WTC11 (cell line): ENCODE measurements around the gene CACNA1D. TPM values are rescaled to one million over a fixed set of nuclear protein-coding genes. Genes with fewer than 3 reads are reported as not detected.

ENCODE experiments used
- ATAC-seq: fragments of 200-7000 bp; cut with Tn5 transposase; 2 replicates; pipeline ENCODE4 v1.10.0; 2021; ENCODE audit warnings: mild to moderate bottlenecking, moderate library complexity
- CTCF ChIA-PET: fragments of 300-600 bp; sonication (Branson Sonifier 250); formaldehyde crosslinking; loops from one replicate; lab custom pipeline; 2021; ENCODE audit warnings: antibody characterized with exemption; lab: Charles Lee
- POLR2A ChIA-PET: fragments of 350-600 bp; sonication (Branson Sonifier 250); formaldehyde crosslinking; loops from one replicate; lab custom pipeline; 2021; ENCODE audit warnings: antibody characterized with exemption; lab: Charles Lee
- DNase-seq: peaks from one replicate; pipeline ENCODE4 v3.0.0; 2021; ENCODE audit warnings: low spot score
- H3K27ac Mint-ChIP-seq: 2 replicates; pipeline ENCODE4 v1.8.0; 2021; ENCODE audit warnings: mixed read lengths
- H3K27me3 Mint-ChIP-seq: 2 replicates; pipeline ENCODE4 v1.8.0; 2021; ENCODE audit warnings: low read depth, mild to moderate bottlenecking, moderate library complexity, mixed read lengths
- H3K36me3 Mint-ChIP-seq: 2 replicates; pipeline ENCODE4 v1.8.0; 2021; ENCODE audit warnings: mixed read lengths
- H3K4me1 Mint-ChIP-seq: 2 replicates; pipeline ENCODE4 v1.8.0; 2022; ENCODE audit warnings: mixed read lengths
- H3K4me3 Mint-ChIP-seq: 2 replicates; pipeline ENCODE4 v1.8.0; 2021; ENCODE audit warnings: mild to moderate bottlenecking, moderate library complexity, mixed read lengths
- H3K9me3 Mint-ChIP-seq: 2 replicates; pipeline ENCODE4 v1.8.0; 2021; ENCODE audit warnings: mixed read lengths
- CREM ChIP-seq: sonication (generic); formaldehyde crosslinking; IDR thresholded peaks from 2 replicates; pipeline ENCODE4 v1.8.1; 2022; ENCODE audit warnings: mild to moderate bottlenecking, missing genetic modification reagents, moderate library complexity
- ETV6 ChIP-seq: sonication (generic); formaldehyde crosslinking; IDR thresholded peaks from 2 replicates; pipeline ENCODE4 v1.8.1; 2022; ENCODE audit warnings: mild to moderate bottlenecking, missing genetic modification reagents
- FOXP1 ChIP-seq: sonication (generic); formaldehyde crosslinking; IDR thresholded peaks from 2 replicates; pipeline ENCODE4 v1.8.0; 2022; ENCODE audit warnings: missing genetic modification reagents, mild to moderate bottlenecking, moderate library complexity, borderline replicate concordance
- GRHL2 ChIP-seq: fragments of 250-450 bp; sonication (Bioruptor Pico); IDR thresholded peaks from 2 replicates; pipeline ENCODE4 v1.8.0; 2022; ENCODE audit warnings: mild to moderate bottlenecking, moderate library complexity; ENCODE audit not compliant: insufficient replicate concordance, severe bottlenecking
- HMGA2 ChIP-seq: fragments of 250-450 bp; sonication (Bioruptor Pico); IDR thresholded peaks from 2 replicates; pipeline ENCODE4 v1.4.0; 2021; ENCODE audit warnings: mild to moderate bottlenecking, moderate library complexity
- JUN ChIP-seq: sonication (generic); formaldehyde crosslinking; IDR thresholded peaks from 2 replicates; pipeline ENCODE4 v1.8.0; 2023; ENCODE audit warnings: mild to moderate bottlenecking, missing genetic modification reagents
- NR1H2 ChIP-seq: sonication (generic); formaldehyde crosslinking; IDR thresholded peaks from 2 replicates; pipeline ENCODE4 v1.9.0; 2021; ENCODE audit warnings: mild to moderate bottlenecking, moderate library complexity, missing genetic modification reagents
- OVOL2 ChIP-seq: fragments of 250-450 bp; sonication (Bioruptor Pico); IDR thresholded peaks from 2 replicates; pipeline ENCODE4 v1.9.0; 2021; ENCODE audit warnings: mild to moderate bottlenecking, borderline replicate concordance
- PRRX2 ChIP-seq: fragments of 250-450 bp; sonication (Bioruptor Pico); IDR thresholded peaks from 2 replicates; pipeline ENCODE4 v1.8.0; 2021; ENCODE audit warnings: mild to moderate bottlenecking
- TEAD1 ChIP-seq: sonication (generic); formaldehyde crosslinking; IDR thresholded peaks from 2 replicates; pipeline ENCODE4 v1.8.0; 2022; ENCODE audit warnings: mild to moderate bottlenecking, missing genetic modification reagents
- ZNF232 ChIP-seq: sonication (generic); formaldehyde crosslinking; IDR thresholded peaks from 2 replicates; pipeline ENCODE4 v1.8.0; 2022; ENCODE audit warnings: mild to moderate bottlenecking, missing genetic modification reagents
- ZNF423 ChIP-seq: fragments of 250-450 bp; sonication (Bioruptor Pico); IDR thresholded peaks from 2 replicates; pipeline ENCODE4 v2.1.2; 2022; ENCODE audit warnings: mild to moderate bottlenecking, moderate library complexity
- total RNA-seq: library from RNA; stranded (reverse); gene quantifications from 3 replicates; pipeline ENCODE4 v1.2.3, GENCODE V29; 2021
- TF ChIP-seq, protein P1 (sequence below): sonication (generic); formaldehyde crosslinking; IDR thresholded peaks from 2 replicates; pipeline ENCODE4 v1.8.1; 2023; ENCODE audit warnings: mild to moderate bottlenecking, missing genetic modification reagents, moderate library complexity
- TF ChIP-seq, protein P2 (sequence below): sonication (generic); formaldehyde crosslinking; IDR thresholded peaks from 2 replicates; pipeline ENCODE4 v1.8.1; 2023; ENCODE audit warnings: mild to moderate bottlenecking, missing genetic modification reagents
- TF ChIP-seq, protein P3 (sequence below): sonication (generic); formaldehyde crosslinking; IDR thresholded peaks from 2 replicates; pipeline ENCODE4 v1.8.1; 2023; ENCODE audit warnings: mild to moderate bottlenecking, missing genetic modification reagents, moderate library complexity
- TF ChIP-seq, protein P4 (sequence below): sonication (generic); formaldehyde crosslinking; IDR thresholded peaks from 2 replicates; pipeline ENCODE4 v1.8.0; 2022; ENCODE audit warnings: mild to moderate bottlenecking, missing genetic modification reagents
- TF ChIP-seq, protein P5 (sequence below): sonication (generic); formaldehyde crosslinking; IDR thresholded peaks from 2 replicates; pipeline ENCODE4 v1.8.1; 2023; ENCODE audit warnings: mild to moderate bottlenecking, moderate library complexity, missing genetic modification reagents
- TF ChIP-seq, protein P6 (sequence below): sonication (generic); formaldehyde crosslinking; IDR thresholded peaks from 2 replicates; pipeline ENCODE4 v1.8.1; 2022; ENCODE audit warnings: mild to moderate bottlenecking, moderate library complexity, missing genetic modification reagents
- TF ChIP-seq, protein P7 (sequence below): sonication (generic); formaldehyde crosslinking; IDR thresholded peaks from 2 replicates; pipeline ENCODE4 v1.8.1; 2022; ENCODE audit warnings: low read depth, missing genetic modification reagents, borderline replicate concordance

Gene CACNA1D
- total RNA-seq, 1 experiment from 2014 or later = 2.3 TPM

DNA sequence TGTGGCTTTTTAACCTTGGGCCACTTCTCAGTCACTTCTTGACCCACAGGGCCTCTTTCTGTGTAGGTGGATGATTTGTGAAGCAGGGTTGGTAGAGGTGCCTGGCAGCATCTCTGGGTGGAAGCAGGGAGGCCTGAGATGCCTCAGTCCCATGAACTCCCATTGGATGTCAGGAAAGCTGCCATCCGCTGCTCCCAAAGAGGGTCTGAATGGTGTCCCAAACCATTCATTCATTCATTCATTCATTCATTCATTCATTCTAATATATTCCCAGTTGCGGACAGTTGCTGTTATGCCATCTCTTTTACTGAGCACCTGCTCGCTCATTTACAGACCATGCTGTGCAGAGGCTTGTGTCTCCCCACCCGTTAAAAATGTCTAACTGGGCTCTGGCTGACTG, 253.1 kb downstream of the CACNA1D start:
- Mint-ChIP-seq H3K27ac (no peak overlapping the region), H3K27me3 (peaks cover 8% of the 10 kb centered on the region)
- CTCF ChIA-PET = interaction anchor here (1.0 kb wide), 1 partner anchor 75 kb away, joined by 3 read pairs; no protein-coding TSS in a partner anchor

DNA sequence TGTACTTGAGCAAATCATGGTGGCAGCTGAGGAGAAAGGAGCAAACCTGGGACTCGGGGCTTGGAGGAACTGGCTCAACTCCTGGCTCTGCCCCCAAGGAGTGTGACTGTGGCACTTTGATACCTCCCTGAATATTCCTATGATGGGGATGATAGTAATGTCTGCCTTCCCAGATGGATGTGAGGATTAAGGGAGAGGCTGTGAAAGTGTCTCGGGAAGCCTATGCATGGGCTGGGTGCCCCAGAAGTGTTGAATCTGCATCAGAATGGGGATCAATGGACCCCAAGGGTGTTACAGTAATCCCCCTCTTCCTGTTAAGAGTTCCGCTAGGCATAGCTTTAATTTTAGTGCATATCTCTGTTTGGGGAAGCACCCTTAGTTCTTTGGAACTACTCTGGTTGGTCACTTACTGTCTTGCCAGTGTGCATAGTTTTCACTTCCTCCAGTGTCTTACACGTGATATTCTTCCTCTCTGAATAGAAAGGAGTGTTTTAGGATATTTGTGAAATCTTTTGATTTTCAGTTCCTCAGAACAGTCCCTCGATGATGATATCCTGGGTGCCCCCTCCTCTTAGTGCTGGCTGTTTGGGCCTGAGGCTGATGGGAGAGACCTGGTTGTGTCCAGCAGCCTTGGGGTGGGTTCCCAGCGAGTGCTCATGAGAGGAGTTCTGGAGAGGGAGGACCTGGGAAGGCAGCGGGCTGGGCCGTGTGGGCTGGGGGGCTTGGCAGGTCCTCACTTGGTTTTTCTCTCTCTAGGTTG, 254.3 kb downstream of the CACNA1D start:
- TF ChIP-seq ETV6 (CRISPR knock-in tag) (peak; percentile 71; the same call in 1 of the 2 replicates), CREM (0 out of 2 replicates have a peak, but pooled peaks have one; percentile 21), ZNF232 (no peak), ZNF423 (CRISPR knock-in tag) (peak; percentile 72), JUN (CRISPR knock-in tag) (no peak)
- TF ChIP-seq, protein P1, sequence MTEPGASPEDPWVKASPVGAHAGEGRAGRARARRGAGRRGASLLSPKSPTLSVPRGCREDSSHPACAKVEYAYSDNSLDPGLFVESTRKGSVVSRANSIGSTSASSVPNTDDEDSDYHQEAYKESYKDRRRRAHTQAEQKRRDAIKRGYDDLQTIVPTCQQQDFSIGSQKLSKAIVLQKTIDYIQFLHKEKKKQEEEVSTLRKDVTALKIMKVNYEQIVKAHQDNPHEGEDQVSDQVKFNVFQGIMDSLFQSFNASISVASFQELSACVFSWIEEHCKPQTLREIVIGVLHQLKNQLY (CRISPR knock-in tag) = no peak
- TF ChIP-seq, protein P2, sequence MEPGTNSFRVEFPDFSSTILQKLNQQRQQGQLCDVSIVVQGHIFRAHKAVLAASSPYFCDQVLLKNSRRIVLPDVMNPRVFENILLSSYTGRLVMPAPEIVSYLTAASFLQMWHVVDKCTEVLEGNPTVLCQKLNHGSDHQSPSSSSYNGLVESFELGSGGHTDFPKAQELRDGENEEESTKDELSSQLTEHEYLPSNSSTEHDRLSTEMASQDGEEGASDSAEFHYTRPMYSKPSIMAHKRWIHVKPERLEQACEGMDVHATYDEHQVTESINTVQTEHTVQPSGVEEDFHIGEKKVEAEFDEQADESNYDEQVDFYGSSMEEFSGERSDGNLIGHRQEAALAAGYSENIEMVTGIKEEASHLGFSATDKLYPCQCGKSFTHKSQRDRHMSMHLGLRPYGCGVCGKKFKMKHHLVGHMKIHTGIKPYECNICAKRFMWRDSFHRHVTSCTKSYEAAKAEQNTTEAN = peak; percentile 30; the same call in 1 of the 2 replicates
- TF ChIP-seq, all 79 proteins: peak for 4
- H3K27ac Mint-ChIP-seq = peak overlapping the region; percentile 45; the same call in 1 of the 2 replicates
- ATAC-seq = peak; percentile 78
- no peaks in the 10 kb centered on the region for H3K9me3 Mint-ChIP-seq
- peaks cover 48% of the 10 kb centered on the region for H3K4me1 Mint-ChIP-seq
- peaks cover 8% of the 10 kb centered on the region for H3K27me3 Mint-ChIP-seq
- CTCF ChIA-PET = interaction anchor here (0.6 to 1.0 kb wide), 3 partner anchors 15 to 74 kb away, joined by 3 read pairs; no protein-coding TSS in a partner anchor
- no peak for DNase-seq
- peak overlapping the region; percentile 6; the same call in 1 of the 2 replicates for H3K4me3 Mint-ChIP-seq
- H3K36me3 Mint-ChIP-seq = no peaks in the 10 kb centered on the region
- POLR2A ChIA-PET = interaction anchor here (0.8 kb wide), 1 partner anchor 103 kb away, joined by 3 read pairs; no protein-coding TSS in a partner anchor

More for the DNA sequence above, 253.1 kb downstream of the CACNA1D start:
- POLR2A ChIA-PET = no interaction called here
- no peak overlapping the region for H3K4me3 Mint-ChIP-seq
- TF ChIP-seq NR1H2 (no peak), HMGA2 (CRISPR knock-in tag) (no peak), OVOL2 (no peak), GRHL2 (CRISPR knock-in tag) (no peak), FOXP1 (CRISPR knock-in tag) (no peak), TEAD1 (no peak)
- TF ChIP-seq, protein P3, sequence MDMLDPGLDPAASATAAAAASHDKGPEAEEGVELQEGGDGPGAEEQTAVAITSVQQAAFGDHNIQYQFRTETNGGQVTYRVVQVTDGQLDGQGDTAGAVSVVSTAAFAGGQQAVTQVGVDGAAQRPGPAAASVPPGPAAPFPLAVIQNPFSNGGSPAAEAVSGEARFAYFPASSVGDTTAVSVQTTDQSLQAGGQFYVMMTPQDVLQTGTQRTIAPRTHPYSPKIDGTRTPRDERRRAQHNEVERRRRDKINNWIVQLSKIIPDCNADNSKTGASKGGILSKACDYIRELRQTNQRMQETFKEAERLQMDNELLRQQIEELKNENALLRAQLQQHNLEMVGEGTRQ (CRISPR knock-in tag) = no peak
- TF ChIP-seq, protein P4, sequence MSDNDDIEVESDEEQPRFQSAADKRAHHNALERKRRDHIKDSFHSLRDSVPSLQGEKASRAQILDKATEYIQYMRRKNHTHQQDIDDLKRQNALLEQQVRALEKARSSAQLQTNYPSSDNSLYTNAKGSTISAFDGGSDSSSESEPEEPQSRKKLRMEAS (CRISPR knock-in tag) = no peak
- TF ChIP-seq, protein P1 (CRISPR knock-in tag) = no peak
- peaks cover 41% of the 10 kb centered on the region for H3K4me1 Mint-ChIP-seq
- ATAC-seq (no peak), DNase-seq (no peak)
- H3K9me3 Mint-ChIP-seq = no peaks in the 10 kb centered on the region
- H3K36me3 Mint-ChIP-seq = no peaks in the 10 kb centered on the region

DNA sequence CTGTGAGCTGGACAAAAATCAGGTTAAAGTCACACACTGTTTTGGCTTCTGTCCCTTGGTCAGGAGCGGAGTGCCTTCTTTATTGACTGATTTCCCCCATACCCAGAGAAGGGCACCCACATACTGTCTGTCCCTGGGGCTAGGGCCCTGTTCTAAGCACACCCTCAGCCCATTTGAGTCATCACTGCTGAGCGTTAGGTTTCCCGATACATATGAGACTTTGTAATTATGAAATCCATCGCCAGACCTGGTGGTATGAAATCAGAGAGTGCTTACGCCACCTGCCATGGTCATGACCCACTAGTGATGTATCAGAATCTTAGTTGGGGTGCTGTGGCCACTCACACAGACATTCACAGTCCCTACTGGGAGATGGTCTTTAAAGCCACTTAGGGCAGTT, 255.0 kb downstream of the CACNA1D start:
- CTCF ChIA-PET = no interaction called here
- no peaks in the 10 kb centered on the region for H3K36me3 Mint-ChIP-seq
- no peak overlapping the region for H3K27ac Mint-ChIP-seq
- TF ChIP-seq, protein P5, sequence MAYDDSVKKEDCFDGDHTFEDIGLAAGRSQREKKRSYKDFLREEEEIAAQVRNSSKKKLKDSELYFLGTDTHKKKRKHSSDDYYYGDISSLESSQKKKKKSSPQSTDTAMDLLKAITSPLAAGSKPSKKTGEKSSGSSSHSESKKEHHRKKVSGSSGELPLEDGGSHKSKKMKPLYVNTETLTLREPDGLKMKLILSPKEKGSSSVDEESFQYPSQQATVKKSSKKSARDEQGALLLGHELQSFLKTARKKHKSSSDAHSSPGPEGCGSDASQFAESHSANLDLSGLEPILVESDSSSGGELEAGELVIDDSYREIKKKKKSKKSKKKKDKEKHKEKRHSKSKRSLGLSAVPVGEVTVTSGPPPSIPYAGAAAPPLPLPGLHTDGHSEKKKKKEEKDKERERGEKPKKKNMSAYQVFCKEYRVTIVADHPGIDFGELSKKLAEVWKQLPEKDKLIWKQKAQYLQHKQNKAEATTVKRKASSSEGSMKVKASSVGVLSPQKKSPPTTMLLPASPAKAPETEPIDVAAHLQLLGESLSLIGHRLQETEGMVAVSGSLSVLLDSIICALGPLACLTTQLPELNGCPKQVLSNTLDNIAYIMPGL = no peak
- TF ChIP-seq GRHL2 (CRISPR knock-in tag) (no peak), CREM (no peak), TEAD1 (no peak), PRRX2 (CRISPR knock-in tag) (no peak), FOXP1 (CRISPR knock-in tag) (no peak)
- TF ChIP-seq, protein P6, sequence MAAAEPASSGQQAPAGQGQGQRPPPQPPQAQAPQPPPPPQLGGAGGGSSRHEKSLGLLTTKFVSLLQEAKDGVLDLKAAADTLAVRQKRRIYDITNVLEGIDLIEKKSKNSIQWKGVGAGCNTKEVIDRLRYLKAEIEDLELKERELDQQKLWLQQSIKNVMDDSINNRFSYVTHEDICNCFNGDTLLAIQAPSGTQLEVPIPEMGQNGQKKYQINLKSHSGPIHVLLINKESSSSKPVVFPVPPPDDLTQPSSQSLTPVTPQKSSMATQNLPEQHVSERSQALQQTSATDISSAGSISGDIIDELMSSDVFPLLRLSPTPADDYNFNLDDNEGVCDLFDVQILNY (CRISPR knock-in tag) = no peak
- TF ChIP-seq, protein P7, sequence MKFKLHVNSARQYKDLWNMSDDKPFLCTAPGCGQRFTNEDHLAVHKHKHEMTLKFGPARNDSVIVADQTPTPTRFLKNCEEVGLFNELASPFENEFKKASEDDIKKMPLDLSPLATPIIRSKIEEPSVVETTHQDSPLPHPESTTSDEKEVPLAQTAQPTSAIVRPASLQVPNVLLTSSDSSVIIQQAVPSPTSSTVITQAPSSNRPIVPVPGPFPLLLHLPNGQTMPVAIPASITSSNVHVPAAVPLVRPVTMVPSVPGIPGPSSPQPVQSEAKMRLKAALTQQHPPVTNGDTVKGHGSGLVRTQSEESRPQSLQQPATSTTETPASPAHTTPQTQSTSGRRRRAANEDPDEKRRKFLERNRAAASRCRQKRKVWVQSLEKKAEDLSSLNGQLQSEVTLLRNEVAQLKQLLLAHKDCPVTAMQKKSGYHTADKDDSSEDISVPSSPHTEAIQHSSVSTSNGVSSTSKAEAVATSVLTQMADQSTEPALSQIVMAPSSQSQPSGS = no peak

More for the DNA sequence above, 255.0 kb downstream of the CACNA1D start:
- peaks cover 51% of the 10 kb centered on the region for H3K4me1 Mint-ChIP-seq
- peaks cover 8% of the 10 kb centered on the region for H3K27me3 Mint-ChIP-seq
- POLR2A ChIA-PET = no interaction called here
- DNase-seq (no peak), ATAC-seq (no peak)
- no peak overlapping the region for H3K4me3 Mint-ChIP-seq
- H3K9me3 Mint-ChIP-seq = no peaks in the 10 kb centered on the region
